ENCODE results near the gene ABLIM3.

ABLIM3 gene

GRCh38 chr5:149157330-149157729, 16.0 kb downstream of the ABLIM3 start:
- DNase-seq (ENCODE audit: low read depth, low spot score), result no peak

GRCh38 chr5:149160291-149160787, 19.0 kb downstream of the ABLIM3 start:
- DNase-seq (ENCODE audit: low read depth, low spot score), result no peak

GRCh38 chr5:149161026-149161687, 19.9 kb downstream of the ABLIM3 start:
- no peak for DNase-seq (ENCODE audit: low read depth, low spot score)

- no peak for DNase-seq (ENCODE audit: low read depth, low spot score)
Observed at GRCh38 chr5:149161850-149162249, 20.6 kb downstream of the ABLIM3 start.

DNA sequence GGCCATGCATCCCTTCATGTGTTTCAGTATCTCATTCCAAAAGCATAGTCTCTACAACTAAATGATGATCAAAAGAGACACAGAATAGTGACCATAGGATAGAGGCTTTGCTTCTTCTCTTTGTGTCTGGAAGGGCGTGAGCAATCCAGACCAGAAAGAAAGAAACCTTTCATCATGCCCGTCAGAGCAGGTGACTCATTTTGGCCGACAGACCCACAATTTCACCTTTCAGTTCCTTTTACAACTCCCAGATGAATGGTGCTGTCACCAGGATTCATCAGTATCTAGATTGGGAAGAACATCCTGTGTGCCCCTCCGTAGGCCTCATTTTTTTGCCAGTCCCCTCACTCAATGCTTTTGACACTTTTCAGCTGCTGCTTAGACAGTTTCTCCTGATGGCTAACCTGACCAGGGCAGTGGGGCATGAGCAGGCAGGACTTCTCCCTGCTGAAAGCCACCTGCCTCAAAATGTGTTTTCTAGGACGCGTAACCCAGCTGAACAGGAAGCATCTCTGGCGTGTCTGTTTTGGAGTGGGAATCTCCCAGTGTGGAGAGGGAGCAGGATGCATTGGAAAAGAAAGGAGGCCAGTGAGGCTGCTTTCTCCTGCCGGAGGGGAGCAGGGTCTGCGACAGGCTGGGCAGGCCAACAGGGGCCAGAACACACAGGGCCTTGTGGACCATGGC, 21.2 kb downstream of the ABLIM3 start:
- DNase-seq (ENCODE audit: low read depth, low spot score), result no peak

DNA sequence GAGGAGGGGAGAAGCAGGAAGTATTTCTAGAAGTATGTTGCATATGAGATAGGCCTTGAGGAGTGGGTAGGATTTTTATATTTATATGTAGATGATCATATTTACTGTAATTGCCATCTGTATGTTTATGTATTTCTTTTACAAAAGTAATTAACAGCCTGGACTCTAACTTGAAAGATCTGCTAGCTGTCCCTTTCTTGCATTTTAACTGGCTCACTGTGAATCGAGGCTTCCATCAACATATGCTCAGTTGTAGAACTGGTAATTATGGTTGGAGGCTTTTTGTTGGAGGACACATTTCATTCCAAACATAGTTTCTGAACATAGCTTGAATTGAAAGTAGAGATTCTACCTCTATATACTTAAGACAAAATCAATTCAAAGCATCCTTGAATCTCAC, 23.4 kb downstream of the ABLIM3 start:
- no peak for DNase-seq (ENCODE audit: low read depth, low spot score)

DNA sequence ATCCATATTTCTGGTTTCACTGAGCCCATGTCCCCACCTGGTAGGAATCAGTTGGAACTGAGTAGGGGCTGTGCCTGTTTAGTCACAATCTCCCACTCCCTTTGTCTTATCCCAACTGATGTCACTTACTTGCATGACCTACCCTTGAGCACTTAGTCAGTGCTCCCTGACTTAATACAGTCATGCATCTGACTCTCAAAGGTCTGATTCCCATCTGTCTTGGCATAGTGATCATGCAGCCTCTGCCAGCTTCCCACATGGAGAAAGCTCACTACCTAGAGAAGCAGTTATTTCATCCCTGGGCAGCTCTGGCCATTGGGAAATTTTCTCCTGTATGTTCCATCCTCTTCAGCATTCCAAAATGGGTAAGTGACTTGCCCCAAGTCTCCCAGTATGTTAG, 24.8 kb downstream of the ABLIM3 start:
- DNase-seq (ENCODE audit: low read depth, low spot score), result no peak

GRCh38 chr5:149166591-149167100, 25.4 kb downstream of the ABLIM3 start:
- no peak for DNase-seq (ENCODE audit: low read depth, low spot score)

GRCh38 chr5:149168276-149168906, 27.1 kb downstream of the ABLIM3 start:
- no peak for DNase-seq (ENCODE audit: low read depth, low spot score)

- no peak for DNase-seq (ENCODE audit: low read depth, low spot score)
Observed at GRCh38 chr5:149170299-149170698, 29.0 kb downstream of the ABLIM3 start.

DNA sequence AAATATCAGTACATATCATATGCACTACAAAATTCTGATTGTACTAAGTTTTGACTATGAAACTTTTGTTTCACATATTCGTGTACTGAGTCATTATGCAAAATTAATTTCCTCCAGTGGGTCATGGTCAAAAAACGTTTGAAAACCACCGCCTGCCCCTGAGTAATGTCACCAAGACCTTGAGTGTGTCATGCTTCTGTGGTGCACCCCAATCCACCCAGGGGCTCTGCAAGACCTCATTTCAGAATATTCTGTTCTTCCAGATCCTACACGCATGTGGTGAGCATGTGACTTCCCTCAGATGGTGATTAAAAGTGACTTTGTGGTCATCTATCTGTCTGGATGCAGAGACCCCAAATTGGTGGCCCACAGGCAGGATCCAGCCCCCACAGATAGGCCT, 31.0 kb downstream of the ABLIM3 start:
- DNase-seq (ENCODE audit: low read depth, low spot score), result no peak

DNA sequence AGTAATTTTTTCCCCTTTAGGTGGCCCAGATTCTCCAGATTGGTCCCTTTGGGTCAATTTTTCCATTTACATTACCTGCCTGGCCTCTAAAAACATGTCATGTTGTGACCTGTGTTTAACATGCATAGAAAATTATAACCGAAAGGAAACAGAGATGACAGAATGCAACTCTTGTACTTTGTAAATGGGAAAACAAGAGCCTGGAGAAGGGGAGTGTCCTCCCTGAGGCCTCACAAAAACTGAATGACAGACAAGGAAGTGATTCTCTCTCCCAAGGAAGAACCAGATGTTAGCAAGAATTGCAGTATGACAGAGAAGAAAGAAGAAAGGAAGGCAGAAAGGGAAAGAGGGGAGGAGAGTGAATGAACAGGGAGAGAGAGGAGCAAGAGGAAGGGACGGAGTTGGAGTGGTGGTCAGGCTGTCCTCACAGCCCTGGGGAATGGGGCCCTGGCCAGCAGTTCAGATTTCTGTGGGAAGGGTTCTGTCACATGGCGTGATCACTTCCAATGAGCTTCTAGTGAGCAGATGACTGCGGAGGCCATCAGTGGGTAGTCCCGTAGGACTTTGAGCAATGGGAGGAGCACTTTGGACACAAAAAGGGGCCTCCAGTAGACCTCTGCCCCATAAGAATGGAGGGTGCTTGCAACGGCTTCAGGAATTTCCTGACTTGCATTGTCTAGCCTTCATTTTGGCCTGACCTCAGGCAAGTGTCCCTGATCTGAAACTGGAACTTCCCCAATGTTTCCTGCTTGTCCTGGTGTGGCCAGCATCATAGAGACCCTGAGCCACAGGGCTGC, 31.6 kb downstream of the ABLIM3 start:
- DNase-seq (ENCODE audit: low read depth, low spot score), result no peak

DNA sequence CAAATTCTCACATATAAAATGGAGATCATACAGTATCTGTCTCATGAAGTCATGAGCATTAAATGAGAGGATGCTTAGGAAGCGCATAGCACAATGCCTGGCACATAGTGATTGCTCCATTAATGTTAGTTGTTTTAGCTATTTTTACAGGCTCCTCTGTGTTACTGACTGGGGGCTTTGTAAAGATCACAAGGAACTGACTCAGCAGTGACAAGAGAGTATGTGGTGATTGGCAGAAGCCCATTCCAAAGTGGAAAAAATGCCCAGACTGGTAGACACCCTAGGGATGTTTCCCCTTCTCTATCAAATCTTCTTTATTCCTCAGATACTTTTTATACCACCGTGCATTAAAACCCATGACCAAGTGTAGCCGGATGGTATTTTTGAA, 33.5 kb downstream of the ABLIM3 start:
- no peak for DNase-seq (ENCODE audit: low read depth, low spot score)

GRCh38 chr5:149175346-149176105, 34.2 kb downstream of the ABLIM3 start:
- DNase-seq (ENCODE audit: low read depth, low spot score), result no peak

- DNase-seq (ENCODE audit: low read depth, low spot score), result no peak
Observed at GRCh38 chr5:149177339-149177843, 36.1 kb downstream of the ABLIM3 start.

DNA sequence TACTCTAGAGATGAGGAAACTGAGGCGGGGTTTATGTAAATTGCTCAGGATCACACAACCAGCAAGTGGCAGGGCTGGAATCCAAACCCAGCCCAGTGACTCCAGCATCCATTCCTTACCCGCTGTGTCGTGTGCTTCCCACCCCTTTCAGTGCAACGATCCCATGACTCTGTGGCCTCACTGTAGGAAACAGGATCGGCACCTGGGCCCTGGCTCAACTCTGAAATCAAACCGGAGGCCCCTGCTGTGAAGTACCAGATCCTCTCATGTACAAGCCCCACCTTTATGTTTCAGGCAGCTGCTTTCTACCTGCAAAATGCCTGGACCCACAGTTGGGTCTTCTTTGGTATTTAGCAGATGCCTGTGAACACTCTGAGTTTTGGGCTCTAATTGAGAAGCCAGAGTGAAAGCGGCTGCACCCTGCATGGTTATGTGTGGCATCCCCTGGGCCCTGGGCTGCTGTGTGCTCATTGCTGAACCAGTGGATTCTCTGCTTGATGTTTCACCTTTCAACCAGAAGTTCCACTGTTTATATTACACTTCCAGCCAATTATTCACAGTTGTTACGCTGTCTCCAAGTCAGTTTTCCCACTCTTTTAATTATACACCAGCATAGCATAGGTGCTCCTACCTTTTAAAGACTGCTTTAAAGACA, 36.7 kb downstream of the ABLIM3 start:
- DNase-seq (ENCODE audit: low read depth, low spot score), result no peak

GRCh38 chr5:149181732-149182131, 40.4 kb downstream of the ABLIM3 start:
- no peak for DNase-seq (ENCODE audit: low read depth, low spot score)

GRCh38 chr5:149182241-149182640, 40.9 kb downstream of the ABLIM3 start:
- no peak for DNase-seq (ENCODE audit: low read depth, low spot score)

DNA sequence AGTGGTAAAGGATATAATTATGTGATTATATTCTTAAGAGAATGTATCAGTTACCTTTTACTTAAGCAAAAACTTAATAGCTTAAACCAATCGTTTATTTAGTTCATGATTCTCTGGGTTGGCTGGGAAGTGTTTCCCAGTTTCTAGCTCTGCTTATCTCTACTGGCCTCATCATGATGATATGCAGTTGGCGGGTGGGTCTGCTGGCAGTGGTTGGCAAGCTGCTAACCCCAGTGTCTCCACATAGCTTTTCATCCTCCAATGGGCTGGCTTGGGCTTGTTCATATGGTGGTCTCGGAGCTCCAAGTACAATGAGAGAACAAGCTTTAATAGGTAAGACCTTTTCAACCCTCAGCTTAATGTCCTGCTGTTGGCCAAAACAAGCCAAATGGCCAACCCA, 43.8 kb downstream of the ABLIM3 start:
- DNase-seq (ENCODE audit: low read depth, low spot score), result no peak

DNA sequence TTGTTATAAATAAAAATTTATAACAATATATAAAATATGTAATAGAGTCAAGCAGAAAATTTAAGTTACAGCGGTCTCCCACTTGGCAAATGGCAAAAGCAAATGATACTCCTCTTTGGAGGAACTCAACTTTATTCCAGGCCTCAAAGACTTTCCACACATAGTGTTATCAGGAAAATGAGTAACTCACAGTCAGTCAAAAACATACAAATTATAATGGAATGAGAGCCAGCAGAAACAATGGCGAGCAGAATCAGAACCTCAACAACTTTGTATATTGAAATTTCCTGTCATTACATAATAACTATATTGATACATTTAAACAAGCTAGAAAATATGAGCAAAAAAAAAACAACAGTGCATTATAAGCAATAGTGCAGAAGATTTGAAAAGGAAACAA, 45.2 kb downstream of the ABLIM3 start:
- no peak for DNase-seq (ENCODE audit: low read depth, low spot score)

Data from iPS DF 19.7 (cell line).